ENCODE results near the gene EIF4G3.

The EIF4G3 gene

GRCh38 chr1:20987831-20988825 lies 188.6 kb downstream of the EIF4G3 start:
- no peak for DNase-seq

GRCh38 chr1:20983297-20983889 lies 193.3 kb downstream of the EIF4G3 start:
- no peak for DNase-seq

- DNase-seq, result no peak
These were observed 194.4 kb downstream of the EIF4G3 start for GRCh38 chr1:20982316-20982715.

GRCh38 chr1:20981915-20982314 lies 194.8 kb downstream of the EIF4G3 start:
- no peak for DNase-seq

- no peak for DNase-seq
These were observed 196.6 kb downstream of the EIF4G3 start for GRCh38 chr1:20980051-20980450.

GRCh38 chr1:20978413-20978812 lies 198.3 kb downstream of the EIF4G3 start:
- no peak for DNase-seq

GRCh38 chr1:20975668-20976067 lies 201.0 kb downstream of the EIF4G3 start:
- DNase-seq, result no peak

GRCh38 chr1:20974951-20975350 lies 201.7 kb downstream of the EIF4G3 start:
- DNase-seq, result no peak

- no peak for DNase-seq
These were observed 202.6 kb downstream of the EIF4G3 start for GRCh38 chr1:20974069-20974468.

- DNase-seq, result no peak
These were observed 203.8 kb downstream of the EIF4G3 start for GRCh38 chr1:20972855-20973254.

- no peak for DNase-seq
These were observed 211.9 kb downstream of the EIF4G3 start for GRCh38 chr1:20964540-20965484.

GRCh38 chr1:20962576-20963258 lies 214.0 kb downstream of the EIF4G3 start:
- DNase-seq, result no peak

- DNase-seq, result no peak
These were observed 218.3 kb downstream of the EIF4G3 start for GRCh38 chr1:20958430-20958829.

GRCh38 chr1:20956272-20956671 lies 220.4 kb downstream of the EIF4G3 start:
- DNase-seq, result no peak

GRCh38 chr1:20950679-20951078 lies 226.0 kb downstream of the EIF4G3 start:
- no peak for DNase-seq

GRCh38 chr1:20949871-20950590 lies 226.7 kb downstream of the EIF4G3 start:
- no peak for DNase-seq

GRCh38 chr1:20948101-20948500 lies 228.6 kb downstream of the EIF4G3 start:
- DNase-seq, result no peak

GRCh38 chr1:20947409-20947808 lies 229.3 kb downstream of the EIF4G3 start:
- DNase-seq, result no peak

GRCh38 chr1:20936621-20937020 lies 240.1 kb downstream of the EIF4G3 start:
- no peak for DNase-seq

- no peak for DNase-seq
These were observed 240.5 kb downstream of the EIF4G3 start for GRCh38 chr1:20936216-20936615.

- DNase-seq, result no peak
These were observed 241.0 kb downstream of the EIF4G3 start for GRCh38 chr1:20935717-20936116.

All from islet precursor cell (in vitro differentiated cells).